HCEC 1CT (cell line): ENCODE data around the gene SYNE2.
"Not testable (repeated sequence)": the region's sequence is repeated elsewhere in the genome, so short reads cannot be mapped to it uniquely, and the experiment has no call there.

ENCODE experiments used
- DNase-seq: peaks from one replicate; pipeline ENCODE4 v3.0.0-alpha.2; 2017

Gene SYNE2

DNA sequence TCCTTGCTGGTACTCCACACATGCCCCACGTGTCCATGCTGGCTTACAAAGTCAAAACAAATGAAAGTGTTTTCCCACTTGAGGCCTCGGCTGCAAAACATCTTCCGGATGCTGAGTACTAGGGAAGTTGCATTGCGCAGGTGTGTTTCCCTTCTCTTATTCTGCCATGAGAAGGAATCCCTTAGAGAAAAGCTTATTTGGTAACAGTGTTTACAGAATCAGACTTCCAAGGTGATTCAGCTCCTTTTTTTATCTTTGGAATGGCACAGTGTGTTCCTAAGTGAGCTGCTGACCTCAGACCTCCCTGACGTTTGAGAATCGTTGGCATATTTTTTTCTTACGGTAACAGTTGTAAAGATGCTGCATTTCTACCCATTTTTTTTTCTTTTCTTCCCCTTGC, 230.0 kb downstream of the SYNE2 start:
- peak; percentile 74 for DNase-seq

GRCh38 chr14:64088647-64088964, 235.8 kb downstream of the SYNE2 start:
- no peak for DNase-seq

DNA sequence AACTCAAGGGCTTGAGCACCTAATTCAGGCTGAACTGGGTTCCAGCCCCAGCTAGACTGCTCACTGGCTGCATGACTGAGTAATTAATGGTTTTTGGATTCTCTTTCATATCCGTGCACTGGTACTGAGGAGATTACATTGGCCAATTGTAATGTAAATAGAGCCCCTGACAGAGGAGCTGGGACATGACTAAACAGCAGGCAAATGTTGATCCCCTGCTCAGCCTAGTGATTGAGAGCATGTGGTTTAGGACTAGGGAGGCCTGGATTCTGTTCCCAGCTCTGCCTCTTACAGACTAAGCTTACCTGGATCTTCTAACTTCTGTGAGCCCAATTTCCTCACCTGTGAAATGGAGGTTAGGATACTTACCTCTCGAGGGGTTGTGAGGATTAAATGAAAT, 237.1 kb downstream of the SYNE2 start:
- peak; percentile 55 for DNase-seq

- DNase-seq, result no peak
These were observed 238.4 kb downstream of the SYNE2 start for GRCh38 chr14:64091217-64091616.

DNA sequence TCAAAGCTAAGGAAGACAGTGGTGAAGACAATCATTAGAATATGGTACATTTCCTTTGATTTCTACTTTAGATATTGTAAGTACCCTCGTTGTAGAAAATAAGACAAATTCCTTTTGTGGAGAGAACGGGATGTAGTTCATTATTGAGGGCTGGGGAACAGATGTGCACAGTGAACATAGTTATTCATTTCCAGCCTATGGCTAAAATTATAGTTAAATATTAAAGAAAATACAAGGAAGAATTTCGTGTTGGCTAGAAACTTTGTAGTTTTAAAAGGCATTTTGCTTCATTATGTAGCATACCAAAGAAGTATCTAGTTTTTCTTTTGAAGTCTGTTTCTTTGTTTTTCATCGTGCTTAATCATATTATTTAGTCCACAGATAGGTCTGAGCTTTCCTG, 239.5 kb downstream of the SYNE2 start:
- DNase-seq, result no peak

DNA sequence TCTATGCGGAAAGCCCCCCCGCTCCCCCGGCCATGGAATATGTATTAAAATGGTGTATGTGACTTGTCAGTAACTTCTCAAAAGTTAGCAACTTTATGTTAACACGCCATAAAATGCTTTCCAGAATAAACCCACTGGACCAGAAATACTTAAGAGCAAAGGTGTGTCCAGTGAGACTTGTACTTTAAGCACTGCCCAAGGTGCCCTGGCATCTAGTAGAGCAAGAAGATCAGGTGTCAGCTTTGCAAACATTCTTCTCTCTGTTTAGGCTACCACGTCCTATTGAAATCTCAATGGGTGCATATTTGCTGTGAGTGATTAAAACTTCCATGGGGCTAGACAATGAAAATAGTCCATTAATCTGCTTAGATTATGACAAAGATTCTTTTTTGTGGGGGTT, 240.1 kb downstream of the SYNE2 start:
- no peak for DNase-seq

DNA sequence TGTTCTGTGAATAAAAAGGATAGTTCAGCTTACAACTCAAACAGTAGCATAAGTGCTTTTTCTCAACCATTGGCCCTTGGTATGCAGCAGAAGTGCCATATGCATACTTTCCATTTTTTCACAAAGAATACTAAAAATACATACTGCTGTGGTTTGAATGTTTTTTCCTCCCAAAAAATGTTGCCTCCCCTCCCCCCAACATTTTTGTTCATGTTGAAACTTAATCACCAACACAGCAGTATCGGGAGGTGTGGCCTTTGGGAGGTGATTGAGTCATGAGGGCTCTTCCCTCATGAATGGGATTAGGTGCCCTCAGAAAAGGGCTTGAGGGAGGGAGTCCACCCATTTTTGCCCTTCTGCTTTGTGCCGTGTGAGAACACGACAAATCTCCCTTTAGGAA, 242.8 kb downstream of the SYNE2 start:
- peak; percentile 38 for DNase-seq

GRCh38 chr14:64098120-64098519, 245.3 kb downstream of the SYNE2 start:
- no peak for DNase-seq

DNA sequence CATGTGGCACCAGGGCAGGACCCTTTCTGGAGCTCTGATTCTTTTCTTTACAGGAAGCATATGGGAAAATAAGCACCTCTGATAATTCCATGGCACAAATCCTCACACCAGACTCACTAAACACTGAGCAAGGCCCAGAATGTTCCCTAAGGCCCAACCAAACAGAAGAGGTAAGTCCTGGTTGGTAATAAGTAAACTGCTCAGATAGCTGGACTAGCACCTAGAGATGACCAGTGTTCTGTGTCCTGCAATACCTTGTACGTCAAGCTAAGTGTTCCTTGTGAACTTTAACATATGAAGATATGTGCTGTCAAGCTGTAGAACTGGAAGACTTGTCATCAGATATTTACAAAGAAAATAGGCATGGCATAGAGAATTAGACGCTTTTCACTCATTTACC, 254.6 kb downstream of the SYNE2 start:
- DNase-seq, result no peak

DNA sequence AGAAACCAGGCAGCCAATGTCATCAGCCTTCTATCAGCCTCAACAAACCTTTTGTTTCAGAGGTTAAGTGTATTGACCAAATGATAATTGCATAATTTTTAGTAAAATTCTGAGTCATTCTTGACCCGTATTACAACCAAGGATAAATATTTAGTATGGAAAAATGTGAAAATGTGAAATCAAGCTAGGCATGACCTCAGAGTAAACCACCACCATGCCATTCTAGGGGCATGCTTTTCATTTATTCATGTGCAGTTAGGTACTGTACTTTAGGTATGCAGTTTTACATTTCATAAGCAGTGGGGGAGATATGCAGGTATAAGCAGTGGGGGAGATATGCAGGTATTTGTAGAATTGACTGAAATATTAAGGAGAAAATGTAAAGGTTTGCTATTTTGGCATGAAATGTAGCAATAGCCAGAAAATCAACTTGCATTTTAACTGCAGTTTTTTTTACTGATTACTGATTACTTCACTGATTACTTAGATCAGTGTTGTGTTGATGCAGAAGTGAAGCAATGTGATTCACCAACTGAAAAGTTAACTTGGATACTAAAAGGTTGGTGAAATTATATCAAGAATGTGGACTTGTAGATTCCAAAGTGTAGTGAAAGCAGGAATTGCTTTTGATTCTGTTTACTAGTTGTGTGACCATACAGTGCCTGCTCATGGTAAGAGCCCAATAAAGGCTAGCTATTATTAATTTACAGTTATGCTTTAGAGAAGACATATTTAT, 257.2 kb downstream of the SYNE2 start:
- DNase-seq, result peak; percentile 66

GRCh38 chr14:64110802-64111201, 258.0 kb downstream of the SYNE2 start:
- DNase-seq, result peak; percentile 30

GRCh38 chr14:64112867-64113678, 260.3 kb downstream of the SYNE2 start:
- DNase-seq, result no peak

DNA sequence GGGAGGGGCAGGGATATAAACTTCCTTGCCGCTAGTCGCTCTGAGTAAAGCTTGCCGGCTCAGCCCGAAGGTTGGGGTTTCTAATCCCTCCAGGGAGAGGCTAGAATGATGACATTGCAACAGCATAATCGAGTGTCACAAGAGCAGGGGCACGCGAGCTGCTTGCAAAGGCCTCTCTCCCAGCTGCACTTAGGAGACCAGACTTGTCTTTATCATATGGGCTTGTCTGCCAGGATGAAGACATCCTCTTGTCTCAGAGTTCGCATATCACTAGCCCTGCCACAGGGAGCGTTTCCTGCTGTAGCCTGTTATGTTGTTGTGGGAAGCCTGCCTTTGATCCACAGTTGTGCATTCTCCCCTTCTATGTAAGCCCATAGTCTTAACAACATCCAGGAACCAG, 261.4 kb downstream of the SYNE2 start:
- no peak for DNase-seq

DNA sequence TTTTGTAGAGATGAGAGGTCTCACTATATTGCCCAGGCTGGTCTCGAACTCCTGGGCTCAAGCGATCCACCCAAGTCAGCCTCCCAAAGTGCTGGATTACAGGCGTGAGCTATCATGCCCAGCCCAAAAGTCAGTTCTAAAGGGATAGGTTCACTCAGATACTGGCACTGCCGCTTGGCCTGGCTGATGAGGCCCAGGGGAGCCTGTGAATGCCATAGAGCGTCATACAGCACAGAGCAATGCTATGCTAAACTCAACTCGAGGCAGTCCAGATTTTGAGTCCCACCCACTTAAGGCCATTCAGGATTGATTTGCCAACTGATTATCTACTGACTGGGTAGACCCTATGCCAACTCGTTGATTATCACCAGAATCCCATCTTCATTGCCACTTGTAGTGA, 262.0 kb downstream of the SYNE2 start:
- DNase-seq, result no peak

DNA sequence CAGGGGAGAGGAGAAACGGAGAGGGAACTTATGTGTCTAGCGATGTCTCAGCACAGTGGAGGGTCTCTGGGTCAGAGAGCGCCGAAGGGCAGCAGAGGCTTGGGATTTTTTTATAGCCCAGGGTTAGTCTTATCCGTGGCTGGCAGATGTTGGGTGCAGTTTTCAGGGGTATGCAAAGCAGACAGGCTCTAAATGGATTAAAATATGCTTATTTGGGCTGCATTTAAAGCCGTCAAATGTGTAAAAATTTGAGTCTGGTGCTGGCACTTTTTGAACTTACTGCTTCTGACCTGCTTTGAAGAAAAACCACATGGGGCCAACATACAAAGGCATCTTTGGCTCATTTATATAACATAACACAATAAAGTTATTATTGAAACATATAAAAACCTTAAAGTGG, 262.6 kb downstream of the SYNE2 start:
- DNase-seq, result no peak

DNA sequence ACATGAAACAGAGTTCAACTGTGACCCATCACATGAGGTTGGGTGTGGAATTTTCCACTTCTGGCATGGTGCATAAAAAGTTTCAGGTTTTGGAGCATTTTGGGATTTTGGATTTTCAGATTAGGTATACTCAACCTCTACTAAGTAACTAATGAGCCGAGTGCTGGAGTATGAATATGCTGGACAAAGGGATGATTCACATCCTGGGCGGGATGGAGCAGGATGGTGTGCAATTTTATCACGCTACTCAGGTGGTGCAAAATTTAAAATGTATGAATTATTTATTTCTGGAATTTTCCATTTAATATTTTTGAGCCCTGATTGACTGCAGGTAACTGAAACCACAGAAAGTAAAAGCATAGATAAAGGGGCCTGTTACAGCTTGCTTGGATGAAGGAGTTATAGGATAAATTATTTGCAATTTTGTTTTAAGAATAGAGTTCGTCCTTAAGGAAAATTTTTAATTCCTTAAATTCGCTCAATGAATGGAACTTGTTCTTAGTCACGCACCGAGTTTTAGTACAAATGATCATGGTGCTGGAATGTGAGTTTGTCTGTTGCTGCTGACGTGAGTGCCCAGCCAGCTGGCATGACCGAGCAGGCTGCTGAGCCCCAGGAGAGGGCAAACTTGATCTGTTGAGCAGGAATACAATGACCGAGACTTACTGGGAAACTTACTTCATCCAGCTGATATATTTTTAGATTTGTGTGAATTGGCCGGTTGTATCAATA, 265.0 kb downstream of the SYNE2 start:
- DNase-seq, result no peak

DNA sequence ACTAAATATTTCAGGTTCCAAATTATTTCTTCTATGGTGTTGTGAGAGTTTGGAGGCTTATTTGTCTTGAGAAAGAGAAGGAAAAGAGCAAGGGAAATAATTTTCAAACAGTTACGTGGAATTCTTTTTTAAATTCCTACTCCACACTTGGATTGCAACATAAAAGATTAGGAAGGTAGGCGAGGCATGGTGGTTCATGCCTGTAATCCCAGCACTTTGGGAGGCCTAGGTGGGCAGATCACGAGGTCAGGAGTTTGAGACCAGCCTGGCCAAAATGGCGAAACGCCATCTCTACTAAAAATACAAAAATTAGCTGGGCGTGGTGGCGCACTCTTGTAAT, 265.6 kb downstream of the SYNE2 start:
- DNase-seq, result not testable (repeated sequence)

DNA sequence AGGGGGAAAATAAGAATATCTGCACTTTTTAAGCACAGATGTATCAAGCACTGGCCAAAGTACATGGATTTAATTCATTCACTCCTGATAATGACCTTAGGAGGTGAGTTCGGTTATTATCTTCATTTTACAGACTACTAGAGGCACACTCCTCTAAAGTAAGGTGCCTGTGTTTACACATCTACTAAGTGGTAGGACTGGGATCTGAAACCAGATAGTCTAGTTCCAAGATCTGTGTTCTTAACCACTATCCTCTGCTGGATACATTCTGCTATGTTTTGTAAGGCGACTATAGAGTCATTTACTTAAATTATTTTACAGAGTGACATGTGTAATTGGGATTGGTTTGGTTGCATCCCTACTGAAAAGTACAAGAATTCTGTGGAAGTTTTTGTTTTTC, 266.1 kb downstream of the SYNE2 start:
- no peak for DNase-seq

DNA sequence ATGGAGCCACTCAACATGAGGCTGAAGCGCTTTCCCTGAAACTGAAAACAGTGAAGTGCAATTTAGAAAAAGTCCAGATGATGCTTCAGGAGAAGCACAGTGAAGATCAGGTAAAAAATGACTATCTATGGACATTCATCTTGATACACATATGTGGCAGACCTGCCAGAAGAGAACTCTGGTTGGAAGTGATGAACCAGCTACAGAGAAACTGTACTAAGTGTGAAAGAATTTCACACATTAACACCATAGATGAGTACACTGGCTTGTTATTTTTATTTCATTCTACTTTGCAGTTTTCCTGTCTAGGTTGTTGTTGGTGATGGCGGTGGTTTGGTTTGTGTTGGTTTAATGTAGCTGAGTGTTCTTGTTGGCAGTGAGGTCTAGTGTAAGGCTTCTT, 266.7 kb downstream of the SYNE2 start:
- no peak for DNase-seq

DNA sequence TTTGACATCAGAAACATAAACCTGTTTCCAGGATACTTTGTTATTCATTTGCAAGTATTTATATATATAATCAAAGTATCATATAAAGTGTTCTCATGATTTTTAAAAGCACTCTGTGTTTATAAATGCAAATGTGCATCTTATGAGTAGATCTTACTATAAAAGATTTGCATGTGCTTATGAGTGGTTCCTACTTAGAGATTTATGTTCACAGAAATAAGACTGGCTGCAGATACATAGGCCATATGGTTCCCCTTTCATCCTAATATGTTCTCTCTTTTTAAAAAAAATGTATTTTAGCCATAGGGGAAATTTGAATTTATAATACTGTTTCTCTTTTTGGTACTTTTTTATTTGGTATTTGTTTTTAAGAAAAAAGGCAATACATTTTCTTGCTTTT, 267.2 kb downstream of the SYNE2 start:
- DNase-seq, result no peak

DNA sequence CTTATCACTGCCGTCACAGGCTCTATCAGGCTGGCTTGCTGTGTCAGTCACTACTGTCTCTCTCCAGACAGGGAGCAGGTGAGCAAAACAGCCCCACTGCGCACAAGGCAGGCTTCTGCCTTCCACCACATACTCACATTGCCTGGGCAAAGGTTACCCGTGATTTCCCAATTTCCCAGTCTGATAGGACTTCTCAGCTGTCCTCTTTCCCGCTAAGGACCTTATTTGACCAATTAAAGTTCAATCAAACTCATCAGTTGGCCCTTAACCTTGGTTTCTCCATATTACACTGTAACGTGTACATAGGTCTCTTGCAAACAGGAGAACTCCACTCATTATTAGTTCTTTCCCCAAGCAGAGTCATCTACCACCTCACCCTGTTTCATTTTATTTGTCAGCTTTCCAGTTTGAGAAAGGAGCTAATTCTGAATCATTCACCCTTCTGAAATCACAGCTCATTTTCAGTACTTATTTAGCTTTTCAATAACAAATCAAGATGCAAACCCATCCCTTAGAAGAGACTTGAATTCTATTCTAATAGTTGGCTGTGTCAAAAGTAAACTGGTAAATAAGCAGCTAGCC, 270.5 kb downstream of the SYNE2 start:
- DNase-seq, result no peak

DNA sequence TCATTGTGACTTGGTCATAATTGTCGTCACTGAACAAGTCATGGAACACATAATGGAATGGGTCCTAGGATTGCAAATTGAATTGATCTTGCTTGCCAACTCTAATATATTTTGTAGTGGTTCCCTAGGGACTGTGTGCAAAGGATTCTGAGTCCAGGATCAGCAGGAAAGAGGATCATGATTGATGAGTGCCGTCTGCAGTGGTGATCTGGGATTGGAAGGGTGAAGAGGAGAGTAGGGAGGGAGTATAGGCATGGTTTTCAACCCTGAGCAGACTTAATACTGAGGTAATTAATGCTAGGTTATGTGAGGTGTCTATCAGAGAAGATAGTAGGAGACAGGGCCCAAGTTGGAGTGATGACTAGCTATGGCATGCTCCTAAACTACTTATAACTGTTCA, 272.5 kb downstream of the SYNE2 start:
- DNase-seq, result no peak

DNA sequence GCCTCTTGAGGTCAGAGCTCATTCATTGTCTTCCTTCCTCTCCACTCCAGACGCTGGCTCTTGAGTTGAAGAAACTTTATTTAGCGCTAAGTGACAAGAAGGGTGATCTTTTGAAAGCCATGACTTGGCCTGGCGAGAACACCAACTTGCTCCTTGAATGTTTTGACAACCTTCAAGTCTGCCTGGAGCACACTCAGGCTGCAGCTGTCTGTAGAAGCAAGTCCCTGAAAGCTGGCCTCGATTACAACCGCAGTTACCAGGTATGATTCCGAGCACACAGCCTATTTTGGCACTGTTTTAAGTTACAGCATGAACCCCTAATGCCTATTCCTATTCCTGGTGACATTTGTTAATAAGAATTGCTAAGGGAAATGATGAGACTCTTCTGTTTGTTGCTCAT, 273.7 kb downstream of the SYNE2 start:
- no peak for DNase-seq
